Measurements from ENCODE around the gene NAIF1.

DNA sequence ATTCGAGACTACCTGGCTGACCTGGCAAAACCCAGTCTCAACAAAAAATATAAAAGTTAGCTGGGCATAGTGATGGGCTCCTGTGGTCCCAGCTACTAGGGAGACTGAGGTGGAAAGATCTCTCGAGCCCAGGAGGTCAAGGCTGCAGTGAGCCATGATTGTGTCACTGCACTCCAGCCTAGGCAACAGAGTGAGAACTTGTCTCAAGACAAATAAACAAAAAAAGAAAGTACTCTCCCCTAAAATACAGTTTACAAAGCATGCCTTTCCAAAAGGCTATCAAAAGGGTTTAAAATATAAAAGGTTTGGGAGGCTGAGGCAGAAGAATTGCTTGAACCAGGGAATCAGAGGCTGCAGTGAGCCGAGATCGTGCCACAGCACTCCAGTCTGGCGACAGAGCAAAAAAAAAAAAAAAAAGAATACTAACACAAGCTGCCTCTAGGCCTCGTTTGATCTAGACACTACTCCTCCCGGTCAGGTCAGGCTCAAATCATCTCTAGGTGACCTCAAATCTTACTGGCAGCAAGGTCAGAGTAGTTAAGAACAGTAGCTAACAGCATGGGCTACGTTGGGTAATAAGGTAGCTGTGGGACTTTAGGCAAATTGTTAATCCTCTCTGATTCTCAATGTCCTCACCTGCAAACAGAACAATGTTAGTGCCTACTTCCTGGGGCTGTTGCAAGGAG, 9.3 kb downstream of the NAIF1 start:
- TF ChIP-seq, protein P1, sequence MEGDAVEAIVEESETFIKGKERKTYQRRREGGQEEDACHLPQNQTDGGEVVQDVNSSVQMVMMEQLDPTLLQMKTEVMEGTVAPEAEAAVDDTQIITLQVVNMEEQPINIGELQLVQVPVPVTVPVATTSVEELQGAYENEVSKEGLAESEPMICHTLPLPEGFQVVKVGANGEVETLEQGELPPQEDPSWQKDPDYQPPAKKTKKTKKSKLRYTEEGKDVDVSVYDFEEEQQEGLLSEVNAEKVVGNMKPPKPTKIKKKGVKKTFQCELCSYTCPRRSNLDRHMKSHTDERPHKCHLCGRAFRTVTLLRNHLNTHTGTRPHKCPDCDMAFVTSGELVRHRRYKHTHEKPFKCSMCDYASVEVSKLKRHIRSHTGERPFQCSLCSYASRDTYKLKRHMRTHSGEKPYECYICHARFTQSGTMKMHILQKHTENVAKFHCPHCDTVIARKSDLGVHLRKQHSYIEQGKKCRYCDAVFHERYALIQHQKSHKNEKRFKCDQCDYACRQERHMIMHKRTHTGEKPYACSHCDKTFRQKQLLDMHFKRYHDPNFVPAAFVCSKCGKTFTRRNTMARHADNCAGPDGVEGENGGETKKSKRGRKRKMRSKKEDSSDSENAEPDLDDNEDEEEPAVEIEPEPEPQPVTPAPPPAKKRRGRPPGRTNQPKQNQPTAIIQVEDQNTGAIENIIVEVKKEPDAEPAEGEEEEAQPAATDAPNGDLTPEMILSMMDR (IDR thresholded peaks at IDR 0.05): no peak
- no peak for TF ChIP-seq POLR2A (IDR thresholded peaks at IDR 0.05)
